IMR-90 (cell line): ENCODE results near the gene AGTR1. TPM values are rescaled to one million over a fixed set of nuclear protein-coding genes. Genes with fewer than 3 reads are reported as not detected.

Experiments
- ATAC-seq: fragments of 200-7000 bp; cut with Tn5 transposase; 2 replicates; pipeline ENCODE4 v1.9.1; 2020; ENCODE audit warnings: low read depth, mild to moderate bottlenecking, moderate library complexity
- BruUV-seq: library from RNA; stranded (reverse); fragments of 400-500 nt; replicated peaks from 2 replicates; lab custom pipeline; 2021; lab: Mats Ljungman, UMichigan
- CTCF ChIA-PET: fragments of 300-600 bp; formaldehyde crosslinking; extraction: SDS; loops from one replicate; lab custom pipeline; 2021; ENCODE audit warnings: antibody characterized with exemption; lab: Yijun Ruan, JAX
- POLR2A ChIA-PET: fragments of 300-600 bp; sonication (Branson Sonifier 250); formaldehyde crosslinking; loops from one replicate; lab custom pipeline; 2022; ENCODE audit warnings: antibody characterized with exemption; ENCODE audit not compliant: unreplicated experiment; lab: Charles Lee
- DNase-seq: peaks from one replicate; pipeline ENCODE4 v3.0.0; 2013
- H2AFZ ChIP-seq: replicated peaks from 2 replicates; pipeline ENCODE3; 2013; ENCODE audit warnings: low read length, mild to moderate bottlenecking; ENCODE audit not compliant: poor library complexity
- H2AK5ac ChIP-seq: 2 replicates; pipeline ENCODE4 v1.6.1; 2013; ENCODE audit warnings: low read depth, low read length, inconsistent platforms
- H2AK9ac ChIP-seq: replicated peaks from 2 replicates; pipeline ENCODE3; 2013; ENCODE audit warnings: mild to moderate bottlenecking, low read depth, low read length, moderate library complexity; ENCODE audit not compliant: poor library complexity
- H2BK120ac ChIP-seq: 2 replicates; pipeline ENCODE4 v1.6.1; 2013; ENCODE audit warnings: low read depth, low read length, inconsistent platforms
- H2BK15ac ChIP-seq: 3 replicates; pipeline ENCODE4 v1.6.1; 2013; ENCODE audit warnings: low read depth, low read length, inconsistent platforms
- H2BK20ac ChIP-seq: 2 replicates; pipeline ENCODE4 v1.6.1; 2013; ENCODE audit warnings: low read depth, mild to moderate bottlenecking, inconsistent platforms, low read length, moderate library complexity
- H2BK5ac ChIP-seq: 2 replicates; pipeline ENCODE4 v1.6.1; 2013; ENCODE audit warnings: mild to moderate bottlenecking, low read depth, low read length, inconsistent platforms; ENCODE audit not compliant: poor library complexity, severe bottlenecking
- H3K14ac ChIP-seq: replicated peaks from 2 replicates; pipeline ENCODE4 v1.6.1; 2013; ENCODE audit warnings: low read depth, low read length, inconsistent platforms
- H3K18ac ChIP-seq: 2 replicates; pipeline ENCODE4 v1.6.1; 2013; ENCODE audit warnings: low read depth, low read length, control low read depth
- H3K23ac ChIP-seq: 2 replicates; pipeline ENCODE4 v1.6.1; 2013; ENCODE audit warnings: low read depth, low read length, inconsistent platforms
- H3K27ac ChIP-seq: 2 replicates; pipeline ENCODE4 v1.5.1; 2013; ENCODE audit warnings: mild to moderate bottlenecking, control low read depth, low read length; ENCODE audit not compliant: insufficient read depth
- H3K27me3 ChIP-seq: 2 replicates; pipeline ENCODE4 v1.6.1; 2013; ENCODE audit warnings: low read length; ENCODE audit not compliant: control insufficient read depth, insufficient read depth
- H3K36me3 ChIP-seq: 2 replicates; pipeline ENCODE4 v1.6.1; 2013; ENCODE audit warnings: low read length, mixed read lengths; ENCODE audit not compliant: control insufficient read depth, insufficient read depth
- H3K4ac ChIP-seq: 2 replicates; pipeline ENCODE4 v1.6.1; 2013; ENCODE audit warnings: low read depth, low read length, inconsistent platforms
- H3K4me1 ChIP-seq: 2 replicates; pipeline ENCODE4 v1.6.1; 2013; ENCODE audit warnings: low read length, mixed read lengths; ENCODE audit not compliant: control insufficient read depth, insufficient read depth
- H3K4me2 ChIP-seq: 2 replicates; pipeline ENCODE4 v1.6.1; 2013; ENCODE audit warnings: low read depth, mild to moderate bottlenecking, control low read depth, low read length, moderate library complexity
- H3K4me3 ChIP-seq: 2 replicates; pipeline ENCODE4 v1.5.1; 2013; ENCODE audit warnings: low read depth, mild to moderate bottlenecking, control low read depth, low read length, moderate library complexity; ENCODE audit not compliant: insufficient read depth
- H3K56ac ChIP-seq: 2 replicates; pipeline ENCODE4 v1.6.1; 2013; ENCODE audit warnings: low read length, inconsistent platforms; ENCODE audit not compliant: insufficient read depth; ENCODE audit errors: extremely low read depth
- H3K79me1 ChIP-seq, 2 experiments: 2 replicates each; pipeline ENCODE4 v1.6.1; 2013; ENCODE audit warnings: low read length in 2 of 2, inconsistent platforms in 1 of 2, low read depth in 1 of 2
- H3K9ac ChIP-seq: 2 replicates; pipeline ENCODE4 v1.6.1; 2013; ENCODE audit warnings: low read depth, low read length, control low read depth
- H3K9me1 ChIP-seq: 2 replicates; pipeline ENCODE4 v1.6.1; 2013; ENCODE audit warnings: low read length, inconsistent platforms; ENCODE audit not compliant: insufficient read depth
- H3K9me3 ChIP-seq: 2 replicates; pipeline ENCODE4 v1.6.1; 2013; ENCODE audit warnings: low read length; ENCODE audit not compliant: control insufficient read depth, insufficient read depth
- H4K20me1 ChIP-seq: 2 replicates; pipeline ENCODE4 v1.6.1; 2013; ENCODE audit warnings: low read length, inconsistent platforms; ENCODE audit not compliant: insufficient read depth
- H4K5ac ChIP-seq: 2 replicates; pipeline ENCODE4 v1.6.1; 2013; ENCODE audit warnings: mild to moderate bottlenecking, low read depth, low read length, control low read depth
- H4K8ac ChIP-seq, 2 experiments: 2 replicates each; pipeline ENCODE4 v1.6.1; 2013; ENCODE audit warnings: low read depth in 2 of 2, low read length in 2 of 2, control low read depth in 1 of 2, inconsistent platforms in 1 of 2
- H4K91ac ChIP-seq: 2 replicates; pipeline ENCODE4 v1.6.1; 2013; ENCODE audit warnings: low read depth, low read length, inconsistent platforms; ENCODE audit not compliant: insufficient read depth
- BHLHE40 ChIP-seq: fragments of 150-350 bp; IDR thresholded peaks from 2 replicates; pipeline ENCODE4 v1.6.1; 2016; ENCODE audit warnings: mild to moderate bottlenecking, low read depth, low read length
- CEBPB ChIP-seq: IDR thresholded peaks from 2 replicates; pipeline ENCODE4 v1.6.1; 2012; ENCODE audit warnings: low read depth, low read length, improper control_type of control experiment
- CHD1 ChIP-seq: IDR thresholded peaks from 2 replicates; pipeline ENCODE4 v1.6.1; 2012; ENCODE audit warnings: low read depth, low read length, improper control_type of control experiment
- CTCF ChIP-seq: conservative IDR thresholded peaks from 2 replicates; pipeline ENCODE4 v1.5.1; 2012; ENCODE audit warnings: mild to moderate bottlenecking, low read depth, low read length, improper control_type of control experiment
- ELK1 ChIP-seq: fragments of 150-350 bp; IDR thresholded peaks from 2 replicates; pipeline ENCODE4 v1.6.1; 2016; ENCODE audit warnings: low read depth, mild to moderate bottlenecking, low read length, moderate library complexity, borderline replicate concordance
- FOS ChIP-seq: fragments of 150-350 bp; IDR thresholded peaks from 2 replicates; pipeline ENCODE4 v1.6.1; 2016; ENCODE audit warnings: low read depth, low read length
- MAFK ChIP-seq: IDR thresholded peaks from 2 replicates; pipeline ENCODE4 v1.6.1; 2012; ENCODE audit warnings: low read depth, low read length, improper control_type of control experiment
- MAZ ChIP-seq: IDR thresholded peaks from 2 replicates; pipeline ENCODE4 v1.6.1; 2012; ENCODE audit warnings: low read depth, mild to moderate bottlenecking, low read length, improper control_type of control experiment, moderate library complexity, borderline replicate concordance
- MXI1 ChIP-seq: IDR thresholded peaks from 2 replicates; pipeline ENCODE4 v1.6.1; 2012; ENCODE audit warnings: low read depth, mild to moderate bottlenecking, low read length, moderate library complexity, borderline replicate concordance
- NFE2L2 ChIP-seq: fragments of 150-350 bp; IDR thresholded peaks from 2 replicates; pipeline ENCODE4 v1.6.1; 2016; ENCODE audit warnings: low read depth, mild to moderate bottlenecking, low read length
- POLR2A ChIP-seq: IDR thresholded peaks from 2 replicates; pipeline ENCODE4 v1.6.1; 2012; ENCODE audit warnings: mild to moderate bottlenecking, low read depth, low read length
- RAD21 ChIP-seq: IDR thresholded peaks from 2 replicates; pipeline ENCODE4 v1.6.1; 2012; ENCODE audit warnings: low read length, improper control_type of control experiment
- RCOR1 ChIP-seq: IDR thresholded peaks from 2 replicates; pipeline ENCODE4 v1.6.1; 2012; ENCODE audit warnings: mild to moderate bottlenecking, low read length, improper control_type of control experiment; ENCODE audit not compliant: insufficient replicate concordance
- RFX5 ChIP-seq: IDR thresholded peaks from 2 replicates; pipeline ENCODE4 v1.8.0; 2012; ENCODE audit warnings: low read depth, mild to moderate bottlenecking, low read length, moderate library complexity
- SMC3 ChIP-seq: fragments of 150-350 bp; IDR thresholded peaks from 2 replicates; pipeline ENCODE4 v1.6.1; 2016; ENCODE audit warnings: low read depth, mild to moderate bottlenecking, antibody characterized with exemption, low read length, moderate library complexity
- USF2 ChIP-seq: fragments of 150-350 bp; IDR thresholded peaks from 2 replicates; pipeline ENCODE4 v1.6.1; 2017; ENCODE audit warnings: mild to moderate bottlenecking, antibody characterized with exemption, low read length, low read depth
- WGBS, 2 experiments: methylation state at CpG; one replicate each; pipeline versions ENCODE4 v1.1.5 to v1.1.7; 2013; ENCODE audit warnings: missing lambda C conversion rate in 2 of 2; ENCODE audit not compliant: insufficient read length in 1 of 2; ENCODE audit errors: extremely low coverage in 2 of 2; 5-methylcytosine and 5-hydroxymethylcytosine counted together
- dilution Hi-C: fragments of 300-500 bp; cut with HindIII; formaldehyde crosslinking; loops from one replicate; pipeline ENCODE4 v1.14.3; 2018; ENCODE audit warnings: low sequenced_read_pairs; ENCODE audit not compliant: unreplicated experiment
- in situ Hi-C: fragments of 300-500 bp; cut with MboI; formaldehyde crosslinking; loops from 3 replicates; pipeline ENCODE4 v1.14.3; 2019; ENCODE audit warnings: low sequenced_read_pairs, inconsistent platforms, mixed read lengths
- intact Hi-C: fragments of 100-400 bp; cut with micrococcal nuclease; formaldehyde crosslinking; loops from 2 replicates; pipeline ENCODE4 v1.10.0; 2022
- polyA plus RNA-seq, 3 experiments: library from polyadenylated mRNA; depleted of rRNA; stranded (reverse); fragments of >200 nt; gene quantifications; 2 replicates each; pipeline ENCODE4 v1.2.3, GENCODE V29; 2012; ENCODE audit warnings: low replicate concordance in 1 of 3
- total RNA-seq: library from RNA; depleted of rRNA; stranded (reverse); fragments of >200 nt; gene quantifications from 2 replicates; pipeline ENCODE4 v1.2.3, GENCODE V29; 2012

Gene AGTR1
- total and polyA plus RNA-seq, 2 of the 4 experiments (the other 2 are of a cell fraction), result 2.2 to 2.7 TPM

GRCh38 chr3:148717885-148718561, 20.3 kb downstream of the AGTR1 start:
- H3K9me3 ChIP-seq, result no peaks in the 10 kb centered on the region
- dilution Hi-C loops (no loop called here), intact Hi-C loops (loop anchor here (5.0 kb wide), 1 partner anchor 411 kb away; no protein-coding TSS in a partner anchor), in situ Hi-C loops (loop anchor here (5.0 to 10.0 kb wide), 2 partner anchors 336 to 403 kb away; no protein-coding TSS in a partner anchor)
- no peak overlapping the region for H3K27ac ChIP-seq
- H2BK120ac ChIP-seq, result no peak overlapping the region
- TF ChIP-seq CHD1 (no peak), MXI1 (no peak), SMC3 (no peak), POLR2A (no peak), MAFK (no peak), FOS (no peak), NFE2L2 (no peak), USF2 (no peak), RFX5 (no peak), RAD21 (no peak), CEBPB (no peak), BHLHE40 (no peak), RCOR1 (no peak), MAZ (no peak), ELK1 (no peak), CTCF (no peak)
- H2BK5ac ChIP-seq, result no peak overlapping the region
- ChIA-PET CTCF (interaction anchor here (0.8 to 2.4 kb wide), 4 partner anchors 49 to 337 kb away, joined by 3 to 11 read pairs (median 4); no protein-coding TSS in a partner anchor), POLR2A (no interaction called here)
- H2AFZ ChIP-seq, result no peak overlapping the region
- H3K4me1 ChIP-seq, result no peaks in the 10 kb centered on the region
- no peaks in the 10 kb centered on the region for H3K79me1 ChIP-seq
- no peaks in the 10 kb centered on the region for H4K20me1 ChIP-seq
- H3K4me3 ChIP-seq, result no peak overlapping the region
- H4K5ac ChIP-seq, result no peak overlapping the region
- no peak overlapping the region for H3K14ac ChIP-seq
- no peak overlapping the region for H4K91ac ChIP-seq
- H3K18ac ChIP-seq, result no peak overlapping the region
- no peaks in the 10 kb centered on the region for H3K27me3 ChIP-seq
- H3K9me1 ChIP-seq, result no peaks in the 10 kb centered on the region
- H3K4ac ChIP-seq, result no peak overlapping the region
- no peak overlapping the region for H2AK5ac ChIP-seq
- no peak overlapping the region for H3K9ac ChIP-seq
- ATAC-seq (no peak), DNase-seq (no peak)
- H3K56ac ChIP-seq, result no peak overlapping the region
- H3K23ac ChIP-seq, result no peak overlapping the region
- no TSS peak for BruUV-seq
- H2BK15ac ChIP-seq, result no peak overlapping the region
- H3K36me3 ChIP-seq, result no peaks in the 10 kb centered on the region
- no CpG with 5 or more reads among the region's 3 CpGs for WGBS, 2 experiments
- H2BK20ac ChIP-seq, result no peak overlapping the region
- H4K8ac ChIP-seq, result no peak overlapping the region
- no peak overlapping the region for H2AK9ac ChIP-seq
- no peak overlapping the region for H3K4me2 ChIP-seq
